IPS DF 19.7 (cell line): ENCODE measurements around the gene AVP.
"Not testable (repeated sequence)": the region's sequence is repeated elsewhere in the genome, so short reads cannot be mapped to it uniquely, and the experiment has no call there.

Experiments
- DNase-seq: peaks from one replicate; pipeline ENCODE4 v3.0.0-alpha.2; 2013; ENCODE audit warnings: low read depth, low spot score

AVP gene

DNA sequence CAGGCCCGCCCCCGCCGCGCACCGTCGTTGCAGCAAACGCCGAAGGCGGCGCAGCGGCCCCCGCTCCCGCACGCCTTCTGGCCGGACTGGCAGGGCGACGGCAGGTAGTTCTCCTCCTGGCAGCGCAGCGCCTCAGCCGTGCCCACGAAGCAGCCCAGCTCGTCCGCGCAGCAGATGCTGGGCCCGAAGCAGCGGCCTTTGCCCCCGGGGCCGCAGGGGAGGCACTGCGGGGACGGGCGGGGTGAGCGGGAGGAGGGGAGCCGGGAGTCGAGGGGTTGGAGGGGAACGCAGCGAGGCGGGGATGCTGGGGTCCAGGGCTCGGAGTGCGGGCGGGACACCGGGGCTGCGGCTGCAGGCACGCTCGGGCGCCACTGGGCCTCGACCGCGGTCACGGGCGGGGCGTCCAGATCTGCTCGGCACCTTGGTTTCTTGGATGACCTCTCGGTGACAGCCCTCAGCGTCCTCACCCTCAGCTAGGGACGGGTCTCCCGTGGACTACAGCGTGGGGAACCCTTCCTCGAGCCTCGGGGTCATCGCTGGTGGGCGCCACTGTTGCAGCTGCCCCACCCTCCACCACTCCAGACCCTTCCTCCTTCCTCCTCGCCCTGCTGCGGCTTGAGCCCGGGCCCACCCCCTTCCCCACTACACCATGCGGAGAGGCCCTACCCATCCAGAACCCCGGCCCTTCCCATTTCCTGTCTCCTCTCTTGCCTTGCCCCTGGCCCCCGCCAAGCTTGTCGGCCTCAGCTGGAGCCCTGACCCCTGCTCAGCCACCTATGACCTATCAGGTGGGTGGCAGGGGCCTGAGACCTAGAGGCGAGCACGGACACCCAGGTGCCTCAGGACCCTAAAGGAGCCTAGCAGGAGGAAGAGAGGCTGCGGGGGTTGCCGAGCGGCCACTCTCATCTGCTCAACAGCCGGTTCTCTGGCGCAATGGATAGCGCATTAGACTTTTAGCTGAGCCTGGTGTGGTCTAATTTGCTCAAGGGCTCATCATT lies 1.3 kb downstream of the AVP start:
- DNase-seq, result no peak

DNA sequence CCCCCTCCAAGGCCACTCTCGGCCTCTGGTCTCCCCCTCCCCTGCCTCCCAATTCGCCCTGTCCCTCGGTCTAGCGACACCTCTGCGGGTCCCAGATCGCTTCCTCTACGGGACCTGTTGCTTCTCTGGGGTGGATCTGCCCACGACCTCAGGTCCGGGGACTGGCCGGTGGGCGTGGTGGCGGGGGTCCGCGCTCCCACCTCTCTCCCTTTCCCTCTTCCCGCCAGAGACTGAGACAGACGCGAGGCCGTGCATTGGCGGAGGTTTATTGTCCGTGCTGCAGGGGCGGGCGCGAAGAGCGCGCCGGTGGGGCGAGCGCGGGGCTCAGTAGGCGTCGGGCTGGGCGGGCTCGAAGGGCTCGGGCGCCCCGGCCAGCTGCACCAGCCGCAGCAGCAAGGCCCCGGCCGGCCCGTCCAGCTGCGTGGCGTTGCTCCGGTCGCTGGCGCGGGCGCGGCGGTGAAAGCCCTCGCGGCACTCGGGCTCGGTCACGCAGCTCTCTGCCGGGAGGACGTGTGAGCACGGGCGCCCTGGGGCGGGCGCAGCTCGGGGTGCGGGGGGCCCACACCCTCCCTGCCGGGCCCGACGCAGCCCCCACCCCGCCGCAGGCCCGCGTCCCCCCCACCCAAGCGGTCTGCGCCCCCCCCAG lies 2.1 kb downstream of the AVP start:
- no peak for DNase-seq

DNA sequence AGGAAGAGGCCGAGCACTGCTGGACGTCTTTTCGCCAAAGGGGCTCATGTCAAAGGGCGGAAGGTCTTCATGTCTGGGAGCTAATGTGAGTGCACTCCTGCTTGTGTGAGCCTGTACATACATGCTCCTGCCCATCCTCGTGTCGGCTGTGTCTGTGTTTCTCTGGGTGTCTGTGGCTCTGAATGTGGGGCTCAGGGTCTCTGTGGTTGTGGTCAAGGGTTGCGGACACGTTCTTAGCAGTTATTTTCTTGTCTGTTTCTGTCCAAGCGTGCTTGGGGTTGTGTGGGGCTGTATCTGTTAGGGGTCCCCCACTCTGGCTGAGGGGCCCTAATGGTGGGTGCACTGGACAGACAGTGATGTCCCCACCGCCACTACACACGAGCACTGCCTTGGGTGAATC lies 2.9 kb downstream of the AVP start:
- no peak for DNase-seq

DNA sequence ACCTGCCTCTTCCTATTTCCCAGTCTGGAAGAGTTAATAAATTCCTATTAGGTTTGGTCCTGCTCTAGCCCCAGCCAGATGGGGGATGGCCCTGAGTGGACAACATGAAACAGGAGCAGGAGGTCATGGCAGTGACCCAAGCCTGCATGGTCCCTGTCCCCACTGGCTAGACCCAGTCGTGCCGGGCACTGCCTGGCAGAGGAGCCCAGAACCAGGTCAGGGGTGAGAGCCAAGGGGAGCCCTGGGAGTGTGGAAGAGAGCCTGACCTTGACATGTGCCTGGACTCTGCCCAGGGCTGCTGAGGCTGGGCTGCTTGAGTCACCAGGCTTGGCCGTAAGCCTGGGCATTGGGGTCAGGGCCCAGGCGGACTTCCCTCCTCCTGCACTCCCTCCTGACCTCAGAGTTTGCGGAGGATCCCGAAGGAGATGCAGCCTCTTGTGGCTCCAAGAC lies 3.6 kb downstream of the AVP start:
- no peak for DNase-seq

DNA sequence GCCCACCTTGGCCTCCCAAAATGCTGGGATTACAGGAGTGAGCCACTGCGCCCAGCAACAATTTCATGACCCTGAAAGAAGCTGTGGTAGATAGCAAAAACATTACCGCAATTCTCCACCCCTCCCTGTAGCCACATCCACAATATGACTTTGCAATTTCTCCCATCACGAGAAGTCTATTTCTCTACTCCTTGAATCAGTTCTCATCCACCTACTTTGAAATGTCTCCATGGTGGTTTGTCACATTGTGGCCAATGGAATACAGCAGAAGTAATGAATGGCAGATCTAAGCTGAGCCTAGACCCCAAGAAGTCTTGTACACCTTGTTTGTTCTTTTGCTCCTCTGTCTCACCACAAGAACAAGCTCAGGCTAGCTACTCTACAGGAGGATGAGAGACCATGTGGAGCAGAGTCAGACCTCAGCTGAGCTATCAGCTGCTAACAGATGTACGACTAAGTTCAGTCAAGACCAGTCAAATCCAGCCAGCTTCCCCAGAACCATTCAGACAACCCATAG lies 6.8 kb downstream of the AVP start:
- DNase-seq, result no peak

GRCh38 chr20:3075315-3075714 lies 9.2 kb downstream of the AVP start:
- not testable (repeated sequence) for DNase-seq

DNA sequence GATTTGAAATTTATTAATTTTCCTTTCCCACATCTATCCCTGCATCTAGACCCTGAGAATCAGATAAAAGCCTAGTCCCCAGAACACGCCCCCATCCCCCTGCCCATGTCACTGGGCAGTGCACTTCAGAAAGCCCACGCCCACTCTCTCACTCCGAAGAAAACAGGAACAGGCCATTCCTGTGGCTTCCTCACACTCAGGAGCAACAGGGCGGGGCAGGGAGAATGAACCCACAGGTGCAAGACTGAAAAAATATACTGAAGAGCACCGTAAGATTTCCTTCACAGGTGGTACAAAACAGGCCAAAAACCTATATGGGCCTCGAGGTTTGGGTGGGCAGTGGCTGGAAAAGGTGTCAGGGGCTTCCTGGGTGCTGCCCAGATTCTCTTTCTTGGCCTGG lies 9.7 kb downstream of the AVP start:
- no peak for DNase-seq

DNA sequence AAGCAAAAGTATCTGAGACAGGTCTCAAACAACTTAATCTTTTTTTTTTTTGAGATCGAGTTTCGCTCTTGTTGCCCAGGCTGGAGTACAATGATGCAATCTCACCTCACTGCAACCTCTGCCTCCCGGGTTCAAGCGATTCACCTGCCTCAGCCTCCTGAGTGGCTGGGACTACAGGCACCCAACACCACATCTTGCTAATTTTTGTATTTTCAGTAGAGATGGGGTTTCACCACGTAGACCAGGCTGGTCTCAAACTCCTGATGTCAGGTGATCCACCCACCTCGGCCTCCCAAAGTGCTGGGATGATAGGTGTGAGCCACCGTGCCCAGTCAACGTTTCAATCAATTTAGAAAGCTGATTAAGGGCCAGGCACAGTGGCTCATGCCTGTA lies 11.3 kb downstream of the AVP start:
- not testable (repeated sequence) for DNase-seq

DNA sequence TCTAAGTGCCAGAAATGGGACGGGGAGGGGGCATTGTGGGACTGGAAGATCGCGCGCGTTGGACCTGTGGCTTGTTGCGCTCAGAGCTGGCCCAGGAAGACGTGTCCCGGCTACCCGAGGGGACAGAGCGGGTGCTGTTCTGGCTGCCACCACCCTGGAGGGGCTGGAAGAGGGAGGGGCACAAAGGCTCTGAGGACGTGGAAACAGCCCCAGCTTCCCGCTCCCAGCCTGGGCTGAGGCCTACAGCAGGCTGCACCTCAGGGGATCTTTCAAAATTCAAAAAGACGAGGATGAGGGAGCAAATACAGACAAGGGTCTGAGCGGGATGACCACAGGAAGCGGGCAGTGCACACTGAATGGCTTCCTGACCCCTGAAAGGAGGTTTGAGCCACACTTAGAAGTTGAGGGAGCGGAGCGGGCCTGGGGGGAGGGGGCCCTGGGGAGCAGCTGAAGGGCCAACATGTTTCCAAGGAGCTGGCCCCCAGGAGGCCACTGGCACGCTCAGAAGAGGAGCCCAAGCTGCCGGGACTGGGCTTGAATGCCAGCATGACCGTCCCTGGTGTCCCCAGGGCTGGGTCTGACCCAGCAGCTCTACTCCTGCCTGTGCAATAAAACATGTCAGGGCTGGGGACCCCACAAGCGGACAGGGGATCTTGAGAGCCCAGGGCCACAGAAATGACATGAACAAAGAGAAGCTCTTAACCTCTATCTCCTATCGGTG lies 11.8 kb downstream of the AVP start:
- no peak for DNase-seq

- DNase-seq, result no peak
Measured at GRCh38 chr20:3071610-3072529, 12.7 kb downstream of the AVP start, which contains the start of gene OXT. Gene OXT (plus strand): TSS chr20:3071620. CDS start chr20:3071656, 36 bp downstream.

DNA sequence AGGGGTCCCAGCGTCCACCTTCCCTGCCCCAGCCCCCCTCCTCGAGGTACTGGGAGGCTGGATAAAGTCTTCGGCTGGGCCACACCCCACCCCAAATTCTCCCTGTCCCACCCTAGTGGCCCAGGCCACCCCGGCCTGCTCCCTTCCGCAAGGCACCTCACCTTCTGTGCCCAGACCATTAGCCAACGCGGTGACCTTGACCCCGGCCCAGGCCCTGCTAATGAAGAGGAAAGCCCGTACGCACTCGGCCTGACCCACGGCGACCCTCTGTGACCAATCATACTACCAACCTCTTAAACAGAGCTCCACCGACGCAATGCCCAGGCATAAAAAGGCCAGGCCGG lies 13.3 kb downstream of the AVP start:
- no peak for DNase-seq

DNA sequence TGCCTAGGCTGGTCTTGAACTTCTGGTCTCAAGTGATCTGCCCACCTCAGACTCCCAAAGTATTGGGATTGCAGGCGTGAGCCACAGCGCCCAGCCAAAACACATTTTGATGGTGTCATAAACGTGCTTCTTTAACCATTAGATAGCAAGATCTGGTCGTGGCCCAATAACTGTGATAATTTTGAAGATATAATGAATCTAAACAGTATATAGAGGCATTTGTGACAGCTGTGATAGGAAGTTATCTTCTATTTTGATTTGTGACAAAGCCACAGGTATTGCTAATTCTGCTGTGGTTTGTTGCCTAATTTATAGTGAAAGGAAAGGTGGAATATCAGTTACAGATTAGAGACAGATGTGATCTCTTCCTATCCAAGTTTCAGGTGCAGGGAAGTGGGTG lies 13.8 kb downstream of the AVP start:
- no peak for DNase-seq

DNA sequence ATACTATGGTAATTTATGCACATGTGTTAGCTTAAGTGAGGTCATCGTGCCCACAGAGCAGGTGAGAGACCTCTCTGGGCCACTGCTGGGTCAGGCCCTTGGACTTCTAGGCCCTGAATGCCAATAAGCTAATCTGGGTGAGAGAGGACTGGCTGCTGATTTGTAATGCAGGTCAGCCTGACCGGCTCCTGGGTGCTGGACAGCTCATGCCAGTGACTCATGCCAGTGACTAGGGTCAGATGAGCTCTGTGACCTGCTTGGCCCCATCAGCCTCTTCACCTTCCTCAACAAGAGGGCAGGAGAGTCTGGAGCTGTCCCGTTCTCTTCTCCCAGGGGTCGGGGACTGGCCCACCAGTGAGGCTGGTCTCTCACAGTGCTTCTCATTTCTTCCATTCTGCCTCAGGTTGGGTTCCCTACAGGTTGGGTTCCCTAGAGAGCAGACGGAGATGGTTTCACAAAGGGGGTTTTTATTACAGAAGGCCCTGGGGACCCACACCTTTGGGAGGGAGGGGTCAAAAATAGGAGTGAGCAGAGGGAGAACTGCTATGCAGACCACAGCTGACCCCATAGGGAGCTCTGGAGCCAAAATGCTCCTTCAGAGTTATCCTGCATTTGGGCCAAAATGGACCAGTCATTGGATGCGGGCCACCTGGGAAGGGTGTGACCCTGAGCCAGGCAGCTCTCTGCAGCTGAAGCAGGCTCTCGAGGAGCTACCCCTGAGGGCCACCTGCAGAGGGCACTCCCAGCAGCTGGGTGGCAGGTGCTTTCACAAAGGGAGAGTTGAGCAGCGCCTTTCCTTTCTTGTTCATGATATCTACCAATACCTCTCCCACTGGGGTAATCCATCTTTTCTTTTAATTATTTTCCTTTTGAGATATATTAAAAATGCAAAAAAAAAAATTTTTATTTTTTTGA lies 15.3 kb downstream of the AVP start:
- no peak for DNase-seq

DNA sequence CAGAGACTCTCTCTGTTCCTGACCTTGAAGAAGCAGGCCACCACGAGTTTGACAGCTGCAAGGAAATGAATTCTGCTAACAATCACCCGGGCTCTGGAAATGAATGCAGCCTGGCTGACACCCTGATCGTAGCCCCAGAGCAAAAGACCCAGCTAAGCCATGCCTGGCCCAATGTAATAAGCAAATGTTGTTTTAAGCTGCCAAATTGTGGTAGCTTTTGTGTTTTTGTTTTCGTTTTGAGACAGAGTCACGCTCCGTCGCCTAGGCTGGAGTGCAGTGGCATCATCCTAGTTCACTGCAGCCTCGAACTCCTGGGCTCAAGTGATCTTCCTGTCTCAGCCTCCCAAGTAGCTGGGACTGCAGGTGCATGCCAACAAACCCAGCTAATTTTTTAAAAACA lies 16.4 kb downstream of the AVP start:
- DNase-seq, result no peak

- DNase-seq, result no peak
Measured at GRCh38 chr20:3067139-3068014, 17.1 kb downstream of the AVP start.

DNA sequence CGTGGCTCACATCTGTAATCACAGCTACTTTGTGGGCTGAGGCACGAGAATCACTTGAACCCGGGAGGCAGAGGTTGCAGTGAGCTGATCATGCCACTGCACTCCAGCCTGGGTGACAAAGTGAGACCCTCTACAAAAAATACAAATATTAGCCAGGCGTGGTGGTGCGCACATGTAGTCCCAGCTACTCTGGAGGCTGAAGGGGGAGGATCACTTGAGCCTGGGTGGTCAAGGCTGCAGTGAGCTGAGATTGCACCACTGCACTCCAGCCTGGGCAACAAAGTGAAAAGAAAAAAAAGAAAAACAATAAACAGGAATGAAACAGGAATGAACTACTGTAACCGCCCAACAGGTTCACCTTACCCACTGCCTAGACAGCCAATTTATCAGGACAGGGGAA lies 20.4 kb downstream of the AVP start:
- DNase-seq, result not testable (repeated sequence)

- DNase-seq, result no peak
Measured at GRCh38 chr20:3059489-3059888, 25.0 kb downstream of the AVP start.

- DNase-seq, result no peak
Measured at GRCh38 chr20:3051385-3052019, 33.0 kb downstream of the AVP start.
